GM19240 (cell line): Measurements from ENCODE around the gene NFAT5.
"Not testable (repeated sequence)": the region's sequence is repeated elsewhere in the genome, so short reads cannot be mapped to it uniquely, and the experiment has no call there.

ENCODE experiments used
- DNase-seq: peaks from one replicate; pipeline ENCODE4 v3.0.0; 2011; ENCODE audit warnings: low spot score; ENCODE audit not compliant: insufficient read length

Gene NFAT5

GRCh38 chr16:69565671-69566239 lies at the start of gene NFAT5:
NFAT5 (plus strand) TSS chr16:69565966; CDS start chr16:69566302, 336 bp downstream.
- no peak for DNase-seq

DNA sequence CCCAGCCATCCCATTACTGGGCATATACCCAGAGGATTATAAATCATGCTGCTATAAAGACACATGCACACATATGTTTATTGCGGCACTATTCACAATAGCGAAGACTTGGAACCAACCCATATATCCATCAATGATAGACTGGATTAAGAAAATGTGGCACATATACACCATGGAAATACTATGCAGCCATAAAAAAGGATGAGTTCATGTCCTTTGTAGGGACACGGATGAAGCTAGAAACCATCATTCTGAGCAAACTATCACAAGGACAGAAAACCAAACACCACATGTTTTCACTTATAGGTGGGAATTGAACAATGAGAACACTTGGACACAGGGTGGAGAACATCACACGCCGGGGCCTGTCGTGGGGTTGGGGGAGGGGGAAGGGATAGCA lies 47.9 kb upstream of the NFAT5 start:
- not testable (repeated sequence) for DNase-seq

- DNase-seq: no peak
These were observed 45.4 kb upstream of the NFAT5 start for GRCh38 chr16:69520413-69520799.

DNA sequence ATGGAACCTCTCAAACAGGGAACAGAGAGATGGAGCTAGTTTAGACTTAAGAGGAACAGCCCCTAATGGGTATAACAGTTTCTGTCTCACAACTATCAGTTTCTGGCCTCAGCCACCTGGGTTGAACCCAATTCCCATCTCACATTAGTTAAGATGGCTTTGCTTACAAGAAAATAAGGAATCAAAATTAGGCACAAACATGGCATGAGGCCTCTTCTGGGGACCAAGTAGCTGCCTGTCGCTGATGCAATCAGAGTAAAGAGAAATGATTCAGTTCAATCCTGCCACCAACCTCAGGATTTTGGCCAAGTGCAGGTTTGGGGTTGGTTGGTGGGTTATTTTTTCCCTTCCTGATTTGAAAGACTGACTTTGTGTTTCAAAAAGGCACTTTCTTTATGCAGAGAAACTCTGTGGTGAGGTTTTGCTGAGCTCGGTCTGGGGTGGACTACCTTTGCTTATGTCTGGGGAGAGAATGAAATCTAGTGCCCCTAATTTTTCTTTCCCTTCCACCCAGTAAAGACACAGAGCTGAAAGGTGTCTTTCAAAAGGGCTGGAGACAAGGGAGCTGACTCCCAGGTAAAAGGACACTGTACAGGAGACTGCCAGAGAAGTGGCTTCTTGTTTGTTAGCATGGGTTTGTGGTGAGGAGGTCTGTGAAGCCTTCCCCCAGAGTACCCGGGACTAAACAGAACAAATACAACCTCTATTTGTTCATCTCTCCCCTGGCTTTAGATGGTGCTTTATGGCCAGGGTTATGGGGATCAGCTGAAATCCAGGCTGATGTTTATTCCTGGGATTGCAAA lies 44.8 kb upstream of the NFAT5 start:
- peak; percentile 20 for DNase-seq

GRCh38 chr16:69522041-69522578 lies 43.7 kb upstream of the NFAT5 start:
- no peak for DNase-seq

DNA sequence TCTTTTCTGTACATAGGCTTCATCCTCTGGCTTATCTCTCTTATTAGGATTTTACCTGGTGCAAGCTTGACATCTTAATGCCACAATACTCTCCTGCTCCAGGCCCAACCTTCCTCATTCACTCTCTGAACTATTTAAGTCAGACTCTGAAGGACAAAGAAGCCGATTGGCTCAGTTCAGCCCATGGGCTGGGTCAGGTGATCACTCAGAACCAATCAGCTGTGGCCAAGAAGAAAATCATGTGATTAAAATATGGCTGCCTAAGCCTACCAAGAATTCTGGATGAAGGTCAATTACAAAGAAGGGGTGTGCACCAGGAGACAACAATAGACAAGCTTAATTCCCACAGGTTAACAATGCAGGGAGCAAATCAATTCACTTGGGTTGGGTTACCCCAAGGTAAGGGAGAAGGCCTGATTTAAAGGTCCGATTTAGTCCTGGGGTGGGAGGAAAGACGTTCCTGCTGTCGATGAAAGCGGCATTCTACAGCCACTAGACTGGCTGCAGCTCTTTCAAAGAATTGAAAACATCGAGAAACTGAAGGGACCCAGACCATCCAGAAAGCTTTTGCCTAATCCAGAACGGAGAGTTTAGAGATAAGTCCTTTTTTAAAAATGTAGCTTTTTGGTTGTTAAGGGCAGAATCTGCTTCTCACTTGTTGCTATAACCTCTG lies 42.9 kb upstream of the NFAT5 start:
- DNase-seq: no peak

DNA sequence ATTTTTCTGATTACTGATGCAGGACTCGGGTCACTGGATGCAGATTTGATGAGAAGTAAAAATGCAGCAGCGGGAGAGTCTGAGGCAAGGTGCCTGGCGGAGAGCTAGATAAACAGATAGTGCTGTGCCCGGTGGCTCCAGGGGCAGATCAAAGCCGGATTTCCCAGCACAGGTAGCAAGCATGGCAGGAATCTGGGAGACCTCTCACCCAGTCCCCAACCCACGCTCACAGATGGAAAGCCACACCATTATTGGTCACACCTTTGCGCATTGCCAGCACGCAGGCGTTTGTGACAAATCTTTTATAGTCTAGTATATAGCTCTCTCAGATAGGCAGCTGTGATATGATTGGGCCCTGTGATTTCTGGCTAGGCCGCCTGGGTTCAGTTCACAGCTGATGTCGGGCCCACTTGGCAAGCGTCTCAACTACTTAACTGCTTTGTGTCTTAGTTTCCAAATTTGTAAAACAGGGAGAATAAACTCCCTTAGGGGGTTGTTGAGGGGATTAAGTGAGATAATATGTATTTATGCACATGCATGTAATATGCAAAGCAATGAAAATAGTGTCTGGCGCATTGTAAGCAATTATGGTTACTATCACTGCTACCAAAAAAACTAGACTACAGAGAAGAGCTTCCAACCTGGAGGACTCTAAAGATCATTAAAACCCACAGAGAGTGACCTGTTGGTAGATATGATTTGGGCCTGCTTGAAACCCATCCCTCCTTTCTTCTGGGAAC lies 42.0 kb upstream of the NFAT5 start:
- no peak for DNase-seq

DNA sequence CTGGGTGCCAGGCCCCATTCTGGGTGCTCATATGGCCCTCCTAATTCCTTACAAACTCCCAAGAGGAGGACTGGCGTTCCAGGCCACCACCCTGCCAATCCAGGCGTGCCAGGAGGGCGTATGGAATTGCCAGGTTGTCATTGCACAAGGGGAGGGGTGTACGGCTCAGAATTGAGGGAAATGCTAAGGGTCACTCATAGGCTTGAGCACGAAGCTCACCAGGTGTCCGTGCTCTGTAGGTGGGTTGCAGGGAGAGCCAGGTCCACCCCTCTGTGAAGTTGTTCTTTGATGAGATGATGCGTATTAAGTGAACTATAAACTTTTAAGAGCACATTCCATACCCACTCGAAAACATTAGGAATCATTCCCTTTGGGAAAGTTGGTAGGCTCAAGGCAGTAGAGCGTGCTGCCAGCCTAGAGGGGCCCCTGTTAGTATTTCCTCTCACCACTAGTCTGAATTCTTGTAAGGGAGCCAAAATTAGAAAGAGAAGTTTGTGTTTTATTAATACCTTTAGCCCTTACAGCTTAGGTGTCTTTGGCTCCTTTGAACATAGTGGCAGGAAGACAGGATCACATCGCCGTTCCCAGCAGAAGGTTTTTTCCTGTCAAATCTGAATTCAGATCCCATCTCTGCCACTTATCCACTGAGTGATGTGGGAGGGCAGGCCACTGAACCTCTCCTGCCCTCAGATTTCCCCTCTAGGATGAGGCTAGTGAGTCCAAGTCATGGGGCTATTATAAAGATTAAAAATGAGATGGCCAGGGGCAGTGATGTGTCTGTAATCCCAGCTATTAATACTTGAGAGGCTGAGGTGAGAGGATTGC lies 38.7 kb upstream of the NFAT5 start:
- DNase-seq: no peak

DNA sequence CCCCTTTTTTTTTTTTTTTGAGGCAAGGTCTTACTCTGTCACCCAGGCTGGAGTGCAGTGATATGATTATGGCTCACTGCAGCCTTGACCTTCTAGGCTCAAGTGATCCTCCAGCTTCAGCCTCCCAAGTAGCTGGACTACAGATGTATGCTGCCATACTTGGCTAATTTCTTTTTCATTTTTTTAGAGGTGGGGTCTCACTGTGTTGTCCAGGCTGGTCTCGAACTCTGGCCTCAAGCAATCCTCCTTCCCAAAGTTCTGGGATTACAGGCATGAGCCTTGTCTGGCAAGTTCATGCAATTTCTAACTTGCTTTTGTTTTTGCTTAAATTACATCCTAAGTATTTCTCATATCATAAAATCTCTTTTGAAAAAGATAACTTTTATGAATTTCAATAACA lies 33.8 kb upstream of the NFAT5 start:
- DNase-seq: no peak

DNA sequence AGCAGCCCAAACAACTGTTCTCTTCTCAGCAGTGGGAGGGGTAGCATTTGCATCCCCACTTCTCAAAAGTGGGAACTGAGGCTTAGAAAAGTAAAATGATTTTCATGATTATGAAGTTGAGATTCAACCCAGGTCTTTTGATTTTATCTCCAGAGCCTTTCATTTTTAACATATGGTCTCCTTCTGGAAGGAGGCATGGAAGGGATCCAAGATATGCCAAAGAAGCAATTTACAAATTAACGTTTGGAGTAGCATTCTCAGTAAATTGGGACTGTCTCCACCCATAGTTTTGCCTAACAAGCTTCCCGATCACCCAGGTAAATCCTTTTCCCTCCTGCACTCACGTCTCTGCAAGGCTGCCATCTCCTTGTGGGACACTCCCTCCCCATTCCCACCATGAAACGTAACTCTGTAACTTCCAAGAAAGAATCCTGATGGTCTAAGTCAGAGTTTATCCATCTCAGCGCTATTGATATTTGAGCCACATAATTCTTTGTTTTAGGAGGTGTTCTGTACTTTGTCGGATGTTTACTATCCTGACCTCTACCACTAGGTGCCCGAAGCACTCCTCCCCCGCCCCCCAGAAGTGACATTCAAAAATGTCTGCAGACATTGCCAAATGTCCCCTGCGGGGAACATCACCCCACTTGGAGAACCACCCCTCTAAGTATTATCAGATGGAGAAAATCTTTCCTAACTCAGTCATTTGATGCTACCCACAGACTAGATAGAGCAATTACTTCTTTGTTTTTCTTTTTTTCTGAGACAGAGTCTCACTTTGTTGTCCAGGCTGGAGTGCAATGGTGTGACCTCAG lies 32.9 kb upstream of the NFAT5 start:
- no peak for DNase-seq

DNA sequence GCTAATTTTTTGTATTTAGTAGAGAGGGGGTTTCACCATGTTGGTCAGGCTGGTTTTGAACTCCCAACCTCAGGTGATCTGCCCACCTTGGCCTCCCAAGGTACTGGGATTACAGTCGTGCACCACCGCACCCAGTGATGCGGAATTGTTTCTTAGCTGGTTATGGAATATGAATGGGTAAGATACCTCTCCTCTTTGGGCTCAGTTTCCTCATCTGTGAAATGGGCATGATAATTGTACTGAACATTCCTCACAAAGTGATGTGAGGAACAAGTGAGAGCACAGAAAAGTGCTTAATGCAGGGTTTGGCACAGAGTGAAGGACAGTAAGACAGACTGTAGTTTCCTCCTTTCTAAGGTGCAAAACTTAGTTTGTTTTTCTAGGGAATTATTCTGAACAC lies 31.0 kb upstream of the NFAT5 start:
- no peak for DNase-seq

DNA sequence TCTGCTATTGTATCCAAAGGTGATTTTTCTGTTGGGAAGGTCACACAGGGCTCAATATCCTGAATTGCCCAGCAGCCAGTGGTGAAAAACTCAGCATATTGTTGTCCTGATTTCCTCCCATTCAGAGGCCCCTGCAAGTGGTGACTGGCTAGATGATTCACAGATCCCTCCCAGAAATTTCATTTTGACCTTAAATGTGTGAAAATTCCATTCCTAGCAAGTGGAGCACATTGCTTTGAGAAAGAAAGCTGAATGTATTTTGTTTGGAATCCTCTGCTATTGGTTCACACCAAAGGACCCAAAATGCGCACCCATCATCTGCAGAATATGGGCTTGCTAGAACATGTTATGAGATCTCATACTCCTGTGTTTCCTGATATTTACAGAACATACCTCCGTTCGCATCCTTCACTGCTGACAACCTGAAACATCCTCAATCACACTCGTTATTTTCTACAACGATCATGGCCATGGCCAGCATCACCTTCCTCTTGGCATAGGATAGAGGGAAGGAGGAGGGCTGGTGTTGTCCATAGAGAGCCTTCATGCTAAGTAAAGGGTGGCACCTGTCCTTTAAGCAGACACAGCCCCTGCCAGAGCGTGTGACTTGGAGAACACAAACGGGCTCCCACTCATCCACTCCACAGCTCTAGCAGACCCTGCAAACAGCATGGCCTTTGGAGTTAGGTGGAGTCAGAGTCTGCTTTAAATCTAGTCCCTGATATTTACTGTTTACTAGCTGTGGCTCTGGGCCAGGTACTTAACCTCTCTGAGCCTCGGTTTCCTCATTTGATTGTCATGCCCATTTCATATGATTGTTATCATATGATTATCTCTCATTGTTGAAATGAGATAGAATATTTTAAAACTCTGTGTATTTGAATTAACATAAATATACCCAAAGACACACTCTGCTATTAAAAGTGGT lies 30.4 kb upstream of the NFAT5 start:
- DNase-seq: no peak

- DNase-seq: no peak
These were observed 28.1 kb upstream of the NFAT5 start for GRCh38 chr16:69537706-69538080.

- DNase-seq: no peak
These were observed 27.0 kb upstream of the NFAT5 start for GRCh38 chr16:69538808-69539207.

DNA sequence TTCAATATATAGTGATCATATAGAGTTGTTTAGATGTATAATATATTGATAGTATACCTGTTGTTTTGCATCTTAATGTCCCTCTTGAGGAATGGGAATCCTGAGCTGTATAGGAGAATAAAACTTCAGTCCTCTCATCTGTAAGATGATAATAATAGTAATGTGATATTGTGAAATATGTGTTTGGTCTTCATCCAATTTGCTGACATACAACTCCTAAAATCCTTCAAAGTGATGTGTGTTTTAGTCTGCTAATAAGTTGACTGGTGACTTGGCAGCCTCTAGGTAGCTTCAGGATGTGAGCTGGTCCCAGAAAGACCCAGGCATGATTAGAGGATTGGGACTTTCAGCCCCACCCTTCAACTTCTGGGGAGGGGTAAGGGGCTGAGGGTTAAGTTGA lies 22.8 kb upstream of the NFAT5 start:
- no peak for DNase-seq

GRCh38 chr16:69544088-69544487 lies 21.7 kb upstream of the NFAT5 start:
- DNase-seq: no peak

DNA sequence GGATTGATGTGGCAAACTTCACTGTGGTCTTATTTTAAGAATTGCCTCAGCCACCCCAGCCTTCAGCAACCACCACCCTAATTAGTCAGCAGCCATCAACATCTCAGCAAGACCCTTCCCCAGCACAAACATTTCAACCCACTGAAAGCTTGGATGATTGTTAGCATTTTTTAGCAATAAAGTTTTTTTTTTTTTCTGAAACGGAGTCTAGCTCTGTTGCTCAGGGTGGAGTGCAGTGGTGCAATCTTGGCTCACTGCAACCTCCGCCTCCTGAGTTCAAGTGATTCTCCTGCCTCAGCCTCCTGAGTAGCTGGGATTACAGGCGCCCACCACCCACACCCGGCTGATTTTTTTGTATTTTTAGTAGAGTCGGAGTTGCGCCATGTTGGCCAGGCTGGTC lies 19.1 kb upstream of the NFAT5 start:
- DNase-seq: not testable (repeated sequence)

- no peak for DNase-seq
These were observed 12.4 kb upstream of the NFAT5 start for GRCh38 chr16:69553332-69553731.

GRCh38 chr16:69554495-69554894 lies 11.3 kb upstream of the NFAT5 start:
- DNase-seq: no peak
